Stimulated activated CD4-positive, alpha-beta T cell treated with anti-CD3 and anti-CD28 coated beads, Interleukin-2, amount 100 ng/mL, for 24 hours (primary cell): Measurements from ENCODE around the gene UGGT2.
"Not testable (repeated sequence)": the region's sequence is repeated elsewhere in the genome, so short reads cannot be mapped to it uniquely, and the experiment has no call there.

Experiments used
- DNase-seq, 2 donors: peaks; one replicate each; pipeline ENCODE4 v3.0.0-alpha.2; 2020

The UGGT2 gene

DNA sequence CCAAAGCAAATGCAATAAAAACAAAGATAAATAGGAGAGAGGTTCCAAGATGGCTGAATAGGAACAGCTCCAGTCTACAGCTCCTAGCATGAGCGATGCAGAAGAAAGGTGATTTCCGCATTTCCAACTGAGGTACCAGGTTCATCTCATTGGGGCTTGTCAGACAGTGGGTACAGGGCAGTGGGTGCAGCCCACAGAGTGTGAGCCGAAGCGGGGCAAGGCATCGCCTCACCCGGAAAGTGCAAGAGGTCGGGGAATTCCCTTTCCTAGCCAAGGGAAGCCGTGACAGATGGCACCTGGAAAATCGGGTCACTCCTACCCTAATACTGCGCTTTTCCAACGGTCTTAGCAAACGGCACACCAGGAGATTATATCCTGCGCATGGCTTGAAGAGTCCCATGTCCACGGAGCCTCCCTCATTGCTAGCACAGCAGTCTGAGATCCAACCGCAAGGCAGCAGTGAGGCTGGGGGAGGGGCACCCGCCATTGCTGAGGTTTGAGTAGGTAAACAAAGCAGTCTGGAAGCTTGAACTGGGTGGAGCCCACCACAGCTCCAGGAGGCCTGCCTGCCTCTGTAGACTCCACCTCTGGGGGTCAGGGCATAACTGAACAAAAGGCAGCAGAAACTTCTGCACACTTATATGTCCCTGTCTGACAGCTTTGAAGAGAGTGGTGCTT lies 6.6 kb downstream of the UGGT2 start:
- DNase-seq: not testable (repeated sequence)

GRCh38 chr13:96044238-96044637 lies 9.0 kb downstream of the UGGT2 start:
- DNase-seq: no peak

DNA sequence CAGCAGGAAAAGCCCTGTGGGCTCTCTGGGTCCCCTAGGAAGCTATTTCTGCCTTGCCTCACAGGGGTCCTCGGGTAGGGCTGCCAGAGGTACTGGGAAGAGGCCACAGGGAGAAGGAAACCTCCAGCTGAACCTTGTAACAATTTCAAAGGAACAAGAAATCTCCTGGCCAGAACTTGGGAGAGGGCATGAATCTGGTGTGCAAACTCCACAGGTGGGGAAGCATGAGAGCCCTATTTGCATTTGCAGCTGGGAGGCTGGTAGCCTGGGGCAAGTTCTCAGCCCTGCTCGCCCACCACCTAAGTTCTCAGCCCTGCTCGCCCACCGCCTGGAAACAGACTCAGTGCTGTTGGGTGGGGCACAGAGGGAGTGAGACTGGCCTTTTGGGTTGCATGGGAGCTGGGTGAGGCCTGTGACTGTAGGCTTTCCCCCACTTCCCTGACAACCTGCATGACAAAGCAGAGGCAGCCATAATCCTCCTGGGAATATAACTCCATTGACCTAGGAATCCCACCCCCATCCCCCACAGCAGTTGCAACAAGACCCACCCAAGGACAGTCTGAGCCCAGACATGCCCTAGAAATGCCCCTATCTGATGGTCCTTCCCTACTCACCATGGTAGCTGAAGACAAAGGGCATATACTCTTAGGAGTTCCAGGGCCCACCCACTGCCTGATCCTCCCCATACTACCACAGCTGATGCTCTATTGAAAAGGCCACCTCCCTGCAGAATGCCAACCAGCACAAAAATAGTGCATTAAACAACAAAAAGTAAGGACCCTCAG lies 11.7 kb downstream of the UGGT2 start:
- no peak for DNase-seq

DNA sequence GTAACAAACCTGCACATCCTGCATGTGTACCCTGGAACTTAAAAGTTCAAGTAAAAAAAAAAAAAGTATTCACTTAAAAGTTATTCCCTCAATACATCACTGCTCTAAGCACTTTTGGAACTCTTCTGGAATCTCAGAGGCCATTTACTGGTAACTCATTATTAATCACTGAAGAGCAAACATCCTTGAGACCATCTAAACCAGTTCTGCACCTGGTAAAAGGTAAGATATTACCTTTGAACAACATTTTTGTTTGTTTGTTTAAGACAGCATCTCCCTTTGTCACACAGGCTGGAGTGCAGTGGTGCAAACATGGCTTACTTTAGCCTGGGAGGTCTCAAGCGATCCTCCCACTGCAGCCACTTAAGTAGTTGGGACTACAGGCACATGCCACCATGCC lies 16.7 kb downstream of the UGGT2 start:
- DNase-seq: no peak

- DNase-seq: no peak
These were observed 18.5 kb downstream of the UGGT2 start for GRCh38 chr13:96034662-96035061.

DNA sequence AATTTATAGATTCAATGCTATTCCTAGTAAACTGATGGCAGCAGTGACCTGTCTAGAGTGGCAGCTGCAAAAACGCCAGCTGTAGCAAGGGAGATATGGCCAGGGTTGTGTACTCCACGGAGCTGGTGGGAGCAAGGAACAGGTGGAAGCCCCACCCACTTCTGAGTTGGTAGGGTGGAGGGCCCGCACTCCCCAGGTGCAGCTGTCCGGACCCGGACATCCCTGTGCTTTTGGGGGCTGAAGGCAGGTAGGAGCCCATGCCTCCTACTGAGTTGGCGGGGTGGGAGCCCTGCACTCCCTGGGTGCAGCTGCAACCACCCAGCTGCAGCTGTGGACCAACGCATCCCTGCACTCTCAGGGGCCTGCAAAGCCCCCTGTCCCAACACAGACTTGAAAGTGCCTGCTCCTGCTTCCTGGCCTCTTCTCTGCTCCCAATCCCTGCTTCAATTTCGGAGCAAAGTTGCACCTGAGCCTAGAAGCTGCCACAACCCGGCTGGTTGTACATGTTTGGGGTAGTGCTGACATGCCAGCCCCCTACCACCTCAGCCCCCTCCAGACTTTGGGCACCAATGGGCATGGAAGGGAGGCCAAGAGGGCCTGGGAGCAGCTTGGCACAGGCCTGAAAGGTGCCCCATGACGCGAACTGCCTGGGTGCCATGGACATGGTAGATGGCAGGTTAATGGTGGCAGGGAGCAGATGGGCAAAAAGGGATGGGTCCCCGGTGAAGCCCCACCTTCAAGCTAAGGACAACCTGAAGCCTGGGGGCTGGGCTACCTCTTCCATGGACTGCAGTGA lies 19.8 kb downstream of the UGGT2 start:
- DNase-seq: no peak

GRCh38 chr13:96032717-96033116 lies 20.5 kb downstream of the UGGT2 start:
- DNase-seq: no peak

- DNase-seq: no peak
These were observed 24.2 kb downstream of the UGGT2 start for GRCh38 chr13:96029002-96029401.

- no peak for DNase-seq
These were observed 25.7 kb downstream of the UGGT2 start for GRCh38 chr13:96027496-96027895.

GRCh38 chr13:96025283-96025682 lies 27.9 kb downstream of the UGGT2 start:
- DNase-seq: no peak

DNA sequence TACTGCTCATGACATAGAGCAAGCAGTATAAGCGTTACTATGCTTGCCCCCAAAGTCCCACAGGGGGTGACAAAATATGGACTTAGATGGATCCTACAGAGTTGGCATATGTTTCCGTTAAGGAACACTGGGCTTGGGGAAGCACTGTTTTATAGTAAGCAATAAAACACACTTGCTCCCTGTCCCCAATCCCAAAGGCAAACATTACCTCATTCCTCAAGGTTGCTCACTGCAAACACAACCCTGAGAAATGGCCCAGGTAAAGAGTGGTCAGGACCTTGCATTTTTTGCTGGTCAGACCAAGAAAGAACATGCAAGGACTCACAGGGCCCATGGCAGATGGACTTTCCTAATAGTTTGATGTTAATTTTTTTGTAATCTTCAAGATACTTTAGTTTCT lies 32.3 kb downstream of the UGGT2 start:
- no peak for DNase-seq

- DNase-seq: no peak
These were observed 33.0 kb downstream of the UGGT2 start for GRCh38 chr13:96020155-96020575.

DNA sequence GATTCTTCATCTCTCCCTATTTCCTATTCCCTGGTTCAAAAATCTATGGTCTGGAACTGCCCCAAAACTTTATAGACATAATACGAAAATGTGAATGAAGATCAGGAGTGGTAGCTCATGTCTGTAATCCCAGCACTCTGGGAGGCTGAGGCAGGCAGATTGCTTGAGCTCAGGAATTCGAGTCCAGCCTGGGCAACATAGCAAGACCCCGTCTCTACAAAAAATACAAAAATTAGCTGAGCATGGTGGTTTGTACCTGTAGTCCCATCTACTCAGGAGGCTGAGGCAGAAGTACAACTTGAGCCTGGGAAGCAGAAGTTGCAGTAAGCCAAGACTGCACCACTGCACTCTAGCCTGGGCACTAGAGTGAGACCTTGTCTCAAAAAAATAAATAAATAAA lies 35.1 kb downstream of the UGGT2 start:
- no peak for DNase-seq

- DNase-seq: no peak
These were observed 41.8 kb downstream of the UGGT2 start for GRCh38 chr13:96011291-96011872.

DNA sequence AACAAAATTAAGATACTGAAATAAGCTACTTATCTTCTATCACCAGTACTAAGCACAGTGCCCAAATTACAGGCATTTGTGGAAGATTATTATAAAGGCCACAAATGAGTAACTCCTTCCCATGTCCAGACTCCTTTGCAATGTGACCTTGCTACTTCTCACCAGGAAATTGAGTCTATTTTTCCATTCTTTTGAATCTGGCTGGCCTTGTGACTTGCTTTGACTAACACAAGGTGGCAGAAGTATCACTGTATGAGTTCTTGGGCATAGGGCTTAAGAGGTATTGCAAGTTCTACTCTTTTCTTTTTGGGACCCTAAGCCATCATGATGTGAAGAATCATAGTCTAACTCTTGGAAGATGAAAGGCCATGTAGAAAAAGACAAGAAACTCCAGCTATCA lies 49.9 kb downstream of the UGGT2 start:
- no peak for DNase-seq

DNA sequence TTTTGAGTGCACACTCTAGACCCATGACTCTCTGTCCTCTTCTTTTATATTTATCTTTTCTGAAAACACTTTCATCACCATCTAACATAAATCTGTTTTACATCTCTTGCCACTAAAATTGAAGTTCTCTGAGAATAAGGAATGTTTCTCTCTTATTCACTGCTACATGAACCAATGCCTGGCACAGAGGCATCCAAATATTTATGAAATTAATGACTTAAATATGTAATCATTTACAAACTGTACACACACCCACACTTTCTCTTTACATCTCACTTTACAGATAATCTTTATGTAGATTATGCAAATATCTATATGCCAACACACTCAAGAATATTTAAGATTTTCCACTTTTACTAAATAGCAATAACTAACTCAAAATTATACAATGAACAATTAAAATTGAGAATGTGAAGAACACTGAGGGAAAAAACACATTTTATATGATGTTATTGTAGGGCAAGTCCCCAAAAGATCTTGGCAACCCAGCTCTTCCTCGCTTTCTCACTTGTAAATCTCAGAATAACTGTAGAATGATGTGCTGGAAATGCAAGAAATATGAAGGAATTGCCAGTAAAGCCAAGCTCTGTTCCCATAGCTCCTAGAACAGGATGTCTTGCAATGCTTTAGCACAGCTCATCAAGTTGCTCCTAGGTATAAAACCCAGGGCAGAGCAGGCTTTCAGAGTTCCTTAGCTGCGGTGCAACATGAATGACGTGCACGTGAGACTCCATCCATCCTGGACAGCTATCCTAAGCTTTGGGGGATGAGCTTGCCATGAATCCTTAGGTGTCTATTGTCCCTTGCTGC lies 50.7 kb downstream of the UGGT2 start:
- DNase-seq: no peak

GRCh38 chr13:96000069-96000468 lies 53.1 kb downstream of the UGGT2 start:
- no peak for DNase-seq

GRCh38 chr13:95987841-95988240 lies 65.4 kb downstream of the UGGT2 start:
- no peak for DNase-seq

DNA sequence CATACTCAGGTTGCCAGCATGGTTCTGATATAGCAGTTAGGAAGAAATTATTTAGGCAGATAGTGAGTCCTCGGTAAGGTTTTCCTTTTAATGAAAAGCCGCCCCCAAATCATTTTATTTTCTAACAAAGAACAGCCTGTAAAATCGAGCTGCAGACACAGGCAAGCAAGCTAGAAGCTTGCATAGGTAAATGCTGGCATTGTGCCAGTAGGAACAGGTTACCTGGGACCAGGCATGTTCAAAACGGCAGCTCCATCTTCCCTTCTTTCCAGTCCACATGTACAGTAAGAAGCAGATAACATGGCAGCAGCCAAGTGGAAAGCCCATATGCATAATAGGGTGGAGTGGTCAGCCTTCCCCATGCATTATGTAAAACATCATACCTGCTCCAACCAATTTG lies 71.1 kb downstream of the UGGT2 start:
- no peak for DNase-seq

DNA sequence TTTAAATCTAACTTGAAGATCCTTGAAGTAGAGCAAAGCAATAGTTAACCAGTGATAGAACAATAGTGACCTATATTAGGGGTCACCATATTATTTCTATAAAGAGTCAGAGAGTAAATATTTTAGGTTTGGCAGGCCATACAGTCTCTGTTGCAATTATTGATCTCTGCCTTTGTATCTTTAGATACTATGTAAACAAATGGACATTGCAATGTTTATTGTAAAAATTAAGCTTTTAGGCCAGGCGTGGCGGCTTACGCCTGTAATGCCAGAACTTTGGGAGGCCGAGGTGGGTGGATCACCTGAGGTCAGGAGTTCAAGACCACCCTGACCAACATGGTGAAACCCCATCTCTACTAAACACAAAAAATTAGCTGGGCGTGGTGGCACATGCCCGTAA lies 80.5 kb downstream of the UGGT2 start:
- not testable (repeated sequence) for DNase-seq

DNA sequence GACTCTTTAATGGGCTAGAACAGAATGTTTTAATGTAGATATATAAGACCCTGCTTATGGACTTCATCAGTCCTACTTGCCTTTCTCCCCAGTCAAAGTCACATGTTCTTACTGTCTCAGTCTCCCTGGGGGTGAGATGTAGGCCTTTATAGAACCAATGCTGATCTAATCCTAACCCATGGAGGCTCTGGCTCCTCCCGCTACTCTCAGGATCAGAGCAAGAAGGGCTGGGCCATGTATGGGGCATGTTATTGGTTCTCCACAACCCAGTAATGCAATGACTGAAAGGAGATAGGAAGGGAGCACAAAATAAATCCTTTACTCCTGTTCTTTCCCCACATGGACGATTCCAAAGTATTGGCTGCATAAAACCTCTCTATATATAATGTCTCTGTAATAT lies 82.3 kb downstream of the UGGT2 start:
- no peak for DNase-seq

- no peak for DNase-seq
These were observed 84.3 kb downstream of the UGGT2 start for GRCh38 chr13:95968906-95969305.

GRCh38 chr13:95957331-95957730 lies 95.9 kb downstream of the UGGT2 start:
- no peak for DNase-seq
